SU-DHL-6 (cell line): Measurements from ENCODE around the gene SPRR1A.

Experiments used
- H2AFZ ChIP-seq: fragments of 200-600 bp; sonication (generic); 2 replicates; pipeline ENCODE4 v1.6.1; 2014; ENCODE audit warnings: low read depth, mild to moderate bottlenecking, moderate library complexity, mixed read lengths, antibody characterized with exemption, low read length; ENCODE audit not compliant: severe bottlenecking
- H3F3A ChIP-seq: fragments of 200-600 bp; shearing (Covaris generic); 2 replicates; pipeline ENCODE4 v1.6.0; 2016; ENCODE audit warnings: antibody characterized with exemption, mild to moderate bottlenecking; ENCODE audit not compliant: insufficient read depth
- H3K27ac ChIP-seq: fragments of 200-600 bp; sonication (generic); 2 replicates; pipeline ENCODE4 v1.5.1; 2016; ENCODE audit warnings: low read depth, mild to moderate bottlenecking, low read length, moderate library complexity, mixed read lengths
- H3K27me3 ChIP-seq: fragments of 200-600 bp; sonication (generic), shearing (Covaris generic); 2 replicates; pipeline ENCODE4 v1.6.0; 2014; ENCODE audit warnings: mild to moderate bottlenecking, low read length
- H3K36me3 ChIP-seq: fragments of 200-600 bp; sonication (generic); 2 replicates; pipeline ENCODE4 v1.6.1; 2014; ENCODE audit warnings: mild to moderate bottlenecking, low read length, mixed read lengths
- H3K4me2 ChIP-seq: fragments of 300-600, 200-600 bp; shearing (Covaris generic), sonication (generic); 2 replicates; pipeline ENCODE4 v1.6.0; 2014; ENCODE audit warnings: low read length, low read depth, mild to moderate bottlenecking; ENCODE audit not compliant: poor library complexity, severe bottlenecking
- H3K4me3 ChIP-seq: fragments of 200-600 bp; sonication (generic); 2 replicates; pipeline ENCODE4 v1.5.1; 2014; ENCODE audit warnings: antibody characterized with exemption, low read length, mild to moderate bottlenecking, mixed read lengths; ENCODE audit not compliant: insufficient read depth, poor library complexity, severe bottlenecking
- H3K79me2 ChIP-seq: fragments of 200-600 bp; sonication (generic); 2 replicates; pipeline ENCODE4 v1.6.1; 2014; ENCODE audit warnings: mild to moderate bottlenecking, low read length, moderate library complexity; ENCODE audit not compliant: insufficient read depth
- H3K9ac ChIP-seq: fragments of 200-600 bp; sonication (generic); 2 replicates; pipeline ENCODE4 v1.7.0; 2014; ENCODE audit warnings: mild to moderate bottlenecking, low read length
- H3K9me2 ChIP-seq: fragments of 200-600 bp; sonication (generic); replicated peaks from 2 replicates; pipeline ENCODE4 v1.6.1; 2014; ENCODE audit warnings: low read length; ENCODE audit not compliant: insufficient read depth
- H3K9me3 ChIP-seq: fragments of 200-600 bp; sonication (generic); 2 replicates; pipeline ENCODE4 v1.6.1; 2014; ENCODE audit warnings: low read length, mixed read lengths; ENCODE audit not compliant: insufficient read depth
- H4K20me1 ChIP-seq: fragments of 200-600 bp; sonication (generic); 2 replicates; pipeline ENCODE4 v1.6.1; 2014; ENCODE audit warnings: low read depth, mild to moderate bottlenecking, antibody characterized with exemption, low read length, moderate library complexity, mixed read lengths
- EZH2phosphoT487 ChIP-seq: fragments of 200-600 bp; sonication (generic), shearing (Covaris generic); conservative IDR thresholded peaks from 2 replicates; pipeline ENCODE4 v1.6.1; 2018; ENCODE audit warnings: mild to moderate bottlenecking, antibody characterized with exemption, low read length, moderate library complexity, mixed read lengths
- TF ChIP-seq, protein P1 (sequence below): fragments of 200-600 bp; sonication (generic); IDR thresholded peaks from one replicate; pipeline ENCODE4 v1.5.1; 2017; ENCODE audit warnings: antibody characterized with exemption, mild to moderate bottlenecking, low read length, moderate library complexity; ENCODE audit not compliant: insufficient read depth, poor library complexity, severe bottlenecking

SPRR1A gene

DNA sequence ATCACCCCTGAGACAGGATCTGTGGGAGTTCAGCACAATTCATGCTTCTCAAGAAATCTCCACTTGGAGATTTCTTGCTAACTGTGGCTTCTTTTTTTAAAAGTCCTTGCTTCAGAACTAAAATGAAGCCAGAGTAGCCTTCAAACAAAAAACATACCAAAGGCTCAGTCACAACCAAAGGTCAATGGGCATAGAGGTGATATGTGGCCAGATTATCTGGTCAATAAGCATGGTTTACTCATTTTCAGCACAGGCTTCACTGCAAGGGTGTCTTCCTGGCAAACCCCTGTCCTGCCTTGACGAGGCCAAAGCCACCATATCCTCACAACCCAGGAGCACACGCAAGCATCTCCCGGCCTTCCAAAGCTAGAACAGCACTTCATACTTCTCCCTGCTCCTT, 24.6 kb upstream of the SPRR1A start:
- H3K4me2 ChIP-seq: no peak overlapping the region
- TF ChIP-seq, protein P1, sequence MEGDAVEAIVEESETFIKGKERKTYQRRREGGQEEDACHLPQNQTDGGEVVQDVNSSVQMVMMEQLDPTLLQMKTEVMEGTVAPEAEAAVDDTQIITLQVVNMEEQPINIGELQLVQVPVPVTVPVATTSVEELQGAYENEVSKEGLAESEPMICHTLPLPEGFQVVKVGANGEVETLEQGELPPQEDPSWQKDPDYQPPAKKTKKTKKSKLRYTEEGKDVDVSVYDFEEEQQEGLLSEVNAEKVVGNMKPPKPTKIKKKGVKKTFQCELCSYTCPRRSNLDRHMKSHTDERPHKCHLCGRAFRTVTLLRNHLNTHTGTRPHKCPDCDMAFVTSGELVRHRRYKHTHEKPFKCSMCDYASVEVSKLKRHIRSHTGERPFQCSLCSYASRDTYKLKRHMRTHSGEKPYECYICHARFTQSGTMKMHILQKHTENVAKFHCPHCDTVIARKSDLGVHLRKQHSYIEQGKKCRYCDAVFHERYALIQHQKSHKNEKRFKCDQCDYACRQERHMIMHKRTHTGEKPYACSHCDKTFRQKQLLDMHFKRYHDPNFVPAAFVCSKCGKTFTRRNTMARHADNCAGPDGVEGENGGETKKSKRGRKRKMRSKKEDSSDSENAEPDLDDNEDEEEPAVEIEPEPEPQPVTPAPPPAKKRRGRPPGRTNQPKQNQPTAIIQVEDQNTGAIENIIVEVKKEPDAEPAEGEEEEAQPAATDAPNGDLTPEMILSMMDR: no peak
- TF ChIP-seq EZH2phosphoT487: no peak

DNA sequence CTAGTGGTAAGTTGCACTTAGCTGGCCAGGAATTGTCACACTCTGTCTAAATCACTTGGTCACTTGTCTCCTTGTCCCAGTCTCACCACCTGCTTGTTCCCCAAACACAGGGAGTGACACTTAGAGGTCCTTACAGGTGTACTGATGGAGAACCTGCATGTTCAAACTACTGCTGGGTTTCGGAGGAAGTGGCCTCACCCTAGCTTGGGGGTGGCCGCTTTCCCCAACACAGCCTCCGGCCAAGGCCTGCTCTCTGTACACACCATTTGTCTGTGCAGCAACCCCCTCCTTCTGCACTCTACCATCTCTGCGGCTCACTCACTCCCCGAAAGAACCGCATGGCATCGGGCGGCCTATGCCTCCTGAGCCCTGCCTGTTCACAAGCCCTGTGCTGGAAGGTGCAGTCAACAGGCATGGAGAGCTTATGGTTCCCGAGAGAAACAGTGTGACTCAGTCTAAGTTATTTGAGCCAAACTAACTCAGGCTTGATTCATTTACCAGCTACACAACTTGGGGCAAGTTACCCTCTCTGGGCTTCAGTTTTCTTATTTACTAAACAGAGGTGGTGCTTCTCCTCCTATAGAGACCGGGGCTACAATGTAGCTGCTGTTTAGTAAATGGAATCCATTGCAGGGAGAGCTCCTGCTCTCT, 24.0 kb upstream of the SPRR1A start:
- Histone ChIP-seq H2AFZ (no peak overlapping the region), H3K9ac (no peak overlapping the region), H4K20me1 (no peaks in the 10 kb centered on the region), H3F3A (no peaks in the 10 kb centered on the region), H3K27ac (no peak overlapping the region), H3K27me3 (no peaks in the 10 kb centered on the region), H3K36me3 (no peaks in the 10 kb centered on the region), H3K9me2 (no peaks in the 10 kb centered on the region), H3K4me2 (no peak overlapping the region), H3K9me3 (no peaks in the 10 kb centered on the region), H3K79me2 (no peaks in the 10 kb centered on the region), H3K4me3 (no peak overlapping the region)
- TF ChIP-seq, protein P1: no peak
- no peak for TF ChIP-seq EZH2phosphoT487

More for the DNA sequence above, 24.6 kb upstream of the SPRR1A start:
- Histone ChIP-seq H3K9me3 (no peaks in the 10 kb centered on the region), H3K27ac (no peak overlapping the region), H3K9ac (no peak overlapping the region), H3K9me2 (no peaks in the 10 kb centered on the region), H3K36me3 (no peaks in the 10 kb centered on the region), H3K4me3 (no peak overlapping the region), H3F3A (no peaks in the 10 kb centered on the region), H2AFZ (no peak overlapping the region), H3K79me2 (no peaks in the 10 kb centered on the region), H3K27me3 (no peaks in the 10 kb centered on the region), H4K20me1 (no peaks in the 10 kb centered on the region)

DNA sequence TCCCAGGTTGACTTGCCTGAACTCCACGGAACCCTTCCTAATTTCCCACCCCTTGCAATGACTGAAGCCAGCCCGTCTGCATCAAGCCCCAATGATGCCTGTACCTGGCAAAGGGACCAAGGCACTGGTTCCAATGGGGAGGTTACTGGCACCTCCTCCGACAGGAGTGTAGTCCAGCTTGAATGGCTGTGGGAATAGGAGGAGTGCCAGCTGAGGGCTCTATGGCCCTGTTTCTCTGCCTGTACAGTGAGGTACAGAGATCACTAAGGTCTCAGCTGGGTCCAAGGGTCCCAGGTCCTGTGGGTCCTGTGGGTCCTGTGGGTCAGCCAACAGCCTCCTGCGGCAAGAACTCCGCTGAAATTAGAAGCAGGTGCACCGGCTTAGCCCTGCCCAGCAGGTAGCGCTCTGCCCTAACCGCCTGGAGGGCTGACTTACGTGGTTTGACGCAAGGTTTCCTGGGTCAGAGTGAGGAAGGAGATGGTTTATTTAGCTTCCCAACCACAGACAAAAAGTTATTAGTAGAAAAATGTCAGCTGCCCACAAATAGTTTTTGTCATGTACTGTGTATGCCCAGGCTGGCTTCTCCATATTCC, 23.3 kb upstream of the SPRR1A start:
- H3F3A ChIP-seq: no peaks in the 10 kb centered on the region
- no peak overlapping the region for H2AFZ ChIP-seq
- H4K20me1 ChIP-seq: no peaks in the 10 kb centered on the region
- no peak overlapping the region for H3K4me3 ChIP-seq
- H3K9me2 ChIP-seq: no peaks in the 10 kb centered on the region
- no peak overlapping the region for H3K27ac ChIP-seq
- no peaks in the 10 kb centered on the region for H3K79me2 ChIP-seq
- H3K27me3 ChIP-seq: no peaks in the 10 kb centered on the region
- TF ChIP-seq EZH2phosphoT487: no peak
- TF ChIP-seq, protein P1: no peak
- H3K9ac ChIP-seq: no peak overlapping the region
- H3K9me3 ChIP-seq: no peaks in the 10 kb centered on the region
- H3K36me3 ChIP-seq: no peaks in the 10 kb centered on the region
- no peak overlapping the region for H3K4me2 ChIP-seq
